Subcutaneous adipose tissue (tissue), 4 donors: ENCODE measurements around the gene CHRM1. TPM values are rescaled to one million over a fixed set of nuclear protein-coding genes. Genes with fewer than 3 reads are reported as not detected.

Source experiments
- total RNA-seq, 4 donors: library from RNA; depleted of rRNA; stranded (reverse); fragments of >200 nt; gene quantifications; one replicate each; pipeline ENCODE4 v1.1.0, GENCODE V29; 2016
- TF ChIP-seq, protein P1 (sequence below): fragments of 450-650 bp; IDR thresholded peaks from one replicate; pipeline ENCODE4 v1.5.1; 2016; ENCODE audit warnings: low read depth, mild to moderate bottlenecking, control low read depth, antibody characterized with exemption, moderate library complexity

CHRM1 gene
- total RNA-seq, 4 donors from 2014 or later, result not detected

DNA sequence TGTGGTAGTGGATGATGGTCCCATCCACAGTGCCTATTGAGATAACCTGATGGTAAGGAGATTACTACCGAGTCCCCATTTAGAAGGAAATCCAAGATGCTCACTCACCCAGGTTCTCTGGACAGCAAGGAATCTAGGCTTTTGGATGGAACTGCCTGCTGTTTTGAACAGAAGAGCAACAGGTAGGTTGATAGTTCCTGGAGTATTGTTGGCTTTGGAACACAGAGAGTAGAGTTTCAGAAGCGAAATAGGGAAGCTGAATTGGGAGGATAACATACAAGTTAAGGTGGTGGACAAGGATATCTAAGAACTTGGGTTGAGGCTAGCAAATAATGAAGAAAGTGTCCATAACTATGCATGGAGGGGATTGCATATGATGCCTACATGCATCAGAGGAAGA lies 36.0 kb upstream of the CHRM1 start:
- TF ChIP-seq, protein P1, sequence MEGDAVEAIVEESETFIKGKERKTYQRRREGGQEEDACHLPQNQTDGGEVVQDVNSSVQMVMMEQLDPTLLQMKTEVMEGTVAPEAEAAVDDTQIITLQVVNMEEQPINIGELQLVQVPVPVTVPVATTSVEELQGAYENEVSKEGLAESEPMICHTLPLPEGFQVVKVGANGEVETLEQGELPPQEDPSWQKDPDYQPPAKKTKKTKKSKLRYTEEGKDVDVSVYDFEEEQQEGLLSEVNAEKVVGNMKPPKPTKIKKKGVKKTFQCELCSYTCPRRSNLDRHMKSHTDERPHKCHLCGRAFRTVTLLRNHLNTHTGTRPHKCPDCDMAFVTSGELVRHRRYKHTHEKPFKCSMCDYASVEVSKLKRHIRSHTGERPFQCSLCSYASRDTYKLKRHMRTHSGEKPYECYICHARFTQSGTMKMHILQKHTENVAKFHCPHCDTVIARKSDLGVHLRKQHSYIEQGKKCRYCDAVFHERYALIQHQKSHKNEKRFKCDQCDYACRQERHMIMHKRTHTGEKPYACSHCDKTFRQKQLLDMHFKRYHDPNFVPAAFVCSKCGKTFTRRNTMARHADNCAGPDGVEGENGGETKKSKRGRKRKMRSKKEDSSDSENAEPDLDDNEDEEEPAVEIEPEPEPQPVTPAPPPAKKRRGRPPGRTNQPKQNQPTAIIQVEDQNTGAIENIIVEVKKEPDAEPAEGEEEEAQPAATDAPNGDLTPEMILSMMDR, result no peak

DNA sequence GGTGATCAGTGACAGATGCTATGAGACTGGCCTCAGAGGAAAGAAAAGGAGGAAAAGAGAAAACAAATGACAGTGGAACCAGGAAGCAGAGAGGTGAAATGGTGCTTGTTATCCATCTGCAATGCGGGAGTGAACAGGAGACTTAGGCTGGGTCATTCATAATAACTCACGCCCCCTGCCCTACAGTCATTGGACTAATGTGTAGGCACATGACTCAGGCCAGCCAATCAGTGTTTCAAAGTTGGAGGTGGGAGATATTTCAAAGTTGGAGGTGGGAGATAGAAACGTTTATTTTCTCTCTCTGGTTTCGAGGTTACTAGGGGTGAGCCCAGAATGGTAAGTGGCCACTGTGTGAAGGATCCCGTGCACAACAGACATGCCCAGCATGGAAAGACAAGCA lies 33.3 kb upstream of the CHRM1 start:
- TF ChIP-seq, protein P1, result no peak

DNA sequence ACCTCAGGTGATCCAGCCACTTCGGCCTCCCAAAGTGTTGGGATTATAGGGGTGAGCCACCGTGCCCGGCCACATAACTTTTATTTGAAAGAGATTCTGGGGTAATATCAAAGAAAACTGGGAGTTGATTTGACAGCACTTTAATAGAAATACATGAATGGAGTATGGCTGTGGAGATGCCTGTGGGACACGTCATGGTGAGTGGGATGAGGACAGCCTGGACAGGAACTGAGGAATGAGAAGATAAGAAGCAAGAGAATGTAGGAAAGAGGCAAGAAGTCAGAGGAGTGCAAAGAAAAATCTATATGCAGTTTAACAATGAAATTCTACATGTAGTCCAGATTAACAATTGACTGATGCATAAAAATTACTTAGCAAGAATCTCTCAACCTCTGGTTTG lies 32.6 kb upstream of the CHRM1 start:
- TF ChIP-seq, protein P1, result no peak

DNA sequence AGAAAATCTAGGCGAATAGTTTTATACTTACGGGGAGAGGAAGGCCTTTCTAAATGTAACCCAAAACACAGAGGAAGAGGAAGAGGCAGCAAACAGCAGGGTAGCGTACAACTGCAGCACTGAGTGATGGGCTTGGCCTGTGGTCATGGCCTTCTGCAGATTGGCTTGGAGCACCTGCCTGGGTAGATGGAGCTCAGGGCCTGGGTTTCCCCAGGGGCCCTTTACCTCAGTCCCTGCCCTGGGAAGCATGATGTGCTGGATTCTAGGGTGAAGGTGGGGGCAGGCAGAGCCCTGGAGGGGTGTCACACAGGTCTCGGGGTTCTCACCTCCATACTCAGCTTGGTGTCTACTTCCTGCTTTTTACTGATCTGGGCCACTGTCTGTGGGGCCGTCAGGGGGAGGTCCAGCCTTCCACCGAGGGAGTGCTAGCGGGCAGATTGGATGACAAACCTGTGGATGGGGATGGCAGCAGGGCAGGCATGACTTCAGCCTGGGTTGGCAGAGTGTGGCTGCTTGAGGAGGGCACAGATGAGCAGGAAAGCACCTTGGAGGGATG lies 27.7 kb upstream of the CHRM1 start:
- TF ChIP-seq, protein P1, result no peak

DNA sequence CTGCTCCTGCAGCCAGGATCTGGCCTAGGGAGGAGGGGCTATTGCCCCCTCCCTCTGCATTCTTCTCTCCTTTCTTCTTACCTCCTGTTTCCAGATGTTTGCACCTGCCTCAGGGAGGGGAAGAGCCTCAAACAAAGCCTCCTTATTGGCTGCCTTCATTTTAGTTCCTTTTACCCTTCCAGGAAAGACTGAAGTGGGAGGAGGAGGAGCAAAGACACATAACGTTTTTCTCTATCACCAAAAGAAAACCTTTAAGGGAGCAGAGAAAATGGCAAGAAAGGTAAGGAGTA lies 13.3 kb upstream of the CHRM1 start:
- TF ChIP-seq, protein P1, result no peak

DNA sequence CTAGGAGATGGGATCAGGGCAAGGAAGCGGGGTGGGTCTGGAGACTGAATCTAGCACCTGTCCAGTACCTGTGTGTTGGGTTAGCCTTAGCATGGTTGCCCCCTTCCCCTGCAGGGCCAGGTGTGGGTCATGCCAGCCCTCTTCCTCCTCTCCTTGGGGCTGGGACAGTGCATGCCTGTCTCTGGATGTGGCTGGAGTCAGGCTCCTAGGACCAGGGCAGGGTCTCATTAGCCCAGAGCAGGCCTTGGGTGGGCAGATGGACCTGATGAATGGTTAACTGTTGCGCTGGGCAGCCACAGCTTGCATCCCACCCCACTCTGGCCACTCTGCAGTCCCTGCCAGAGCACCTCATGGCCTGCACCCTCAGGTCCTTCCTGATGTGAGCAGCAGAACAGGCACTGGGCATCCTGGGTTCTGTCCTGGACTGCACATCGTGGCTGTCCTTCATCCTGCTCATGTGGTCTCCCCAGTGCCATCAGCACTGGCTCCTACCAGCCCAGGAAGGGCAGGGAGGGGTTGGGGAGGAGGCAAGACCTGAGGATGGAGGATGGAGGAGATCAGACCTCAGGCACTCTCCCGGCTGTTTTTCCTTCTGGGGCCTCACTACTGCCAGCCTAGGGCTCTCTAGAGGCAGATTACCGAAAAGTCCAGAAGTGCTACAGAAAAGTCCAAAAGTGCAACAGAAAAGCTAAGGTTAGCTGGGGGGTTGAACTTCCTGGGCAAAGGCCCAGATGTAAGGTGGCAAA lies 12.8 kb upstream of the CHRM1 start:
- TF ChIP-seq, protein P1, result no peak

DNA sequence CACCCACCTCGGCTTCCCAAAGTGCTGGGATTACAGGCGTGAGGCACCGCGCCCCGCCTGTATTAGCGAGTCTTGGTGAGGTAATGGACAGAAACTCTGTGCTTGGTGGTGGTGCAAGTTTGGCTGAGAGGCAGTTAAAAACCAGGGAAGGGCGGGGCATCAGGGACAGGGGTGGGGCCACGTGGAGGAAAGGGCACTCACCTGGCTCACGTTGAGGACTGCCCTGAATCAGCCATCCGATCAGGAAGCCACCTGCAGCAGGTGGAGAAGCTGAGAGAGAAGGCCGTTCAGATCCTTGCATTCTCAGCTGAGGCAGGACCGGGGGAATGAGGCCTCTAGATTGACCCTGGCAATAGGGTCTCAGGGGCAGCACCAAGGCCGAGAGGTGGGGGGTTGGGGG lies 12.1 kb upstream of the CHRM1 start:
- TF ChIP-seq, protein P1, result no peak
